KMS-11 (cell line): ENCODE results near the gene FBH1.

Source experiments
- H2AFZ ChIP-seq: fragments of 200-600 bp; sonication (generic); 2 replicates; pipeline ENCODE4 v1.6.1; 2016; ENCODE audit warnings: antibody characterized with exemption, mixed run types, low read depth
- H3K27ac ChIP-seq: fragments of 200-600 bp; sonication (generic); 2 replicates; pipeline ENCODE4 v1.6.1; 2016; ENCODE audit warnings: mild to moderate bottlenecking, mixed run types
- H3K27me3 ChIP-seq: fragments of 200-600 bp; sonication (generic); 2 replicates; pipeline ENCODE4 v1.6.1; 2017; ENCODE audit warnings: mild to moderate bottlenecking, low read depth, mixed run types, moderate library complexity; ENCODE audit not compliant: insufficient read depth
- H3K36me3 ChIP-seq: fragments of 200-600 bp; sonication (generic); 2 replicates; pipeline ENCODE4 v1.6.1; 2017; ENCODE audit warnings: mild to moderate bottlenecking, mixed run types; ENCODE audit not compliant: insufficient read depth
- H3K4me1 ChIP-seq: fragments of 200-600 bp; sonication (generic); 2 replicates; pipeline ENCODE4 v1.6.1; 2016; ENCODE audit warnings: mild to moderate bottlenecking, low read depth, mixed run types; ENCODE audit not compliant: poor library complexity, severe bottlenecking
- H3K4me2 ChIP-seq: fragments of 200-600 bp; sonication (generic); 2 replicates; pipeline ENCODE4 v1.7.0; 2016; ENCODE audit warnings: mild to moderate bottlenecking, mixed run types
- H3K4me3 ChIP-seq: fragments of 200-600 bp; sonication (generic); IDR thresholded peaks from 2 replicates; pipeline ENCODE4 v1.6.1; 2017; ENCODE audit warnings: low read depth, low read length, mixed read lengths; ENCODE audit not compliant: insufficient read depth
- H3K79me2 ChIP-seq: fragments of 200-600 bp; sonication (generic); 2 replicates; pipeline ENCODE4 v1.6.1; 2016; ENCODE audit warnings: low read depth, mixed run types; ENCODE audit not compliant: insufficient read depth
- H3K9ac ChIP-seq: fragments of 200-600 bp; sonication (generic); 2 replicates; pipeline ENCODE4 v1.6.1; 2016; ENCODE audit warnings: mild to moderate bottlenecking, mixed run types
- H4K20me1 ChIP-seq: fragments of 200-600 bp; sonication (generic); 2 replicates; pipeline ENCODE4 v1.6.1; 2016; ENCODE audit warnings: mild to moderate bottlenecking, mixed run types; ENCODE audit not compliant: insufficient read depth
- CTCF ChIP-seq: fragments of 200-600 bp; sonication (generic); conservative IDR thresholded peaks from 2 replicates; pipeline ENCODE4 v1.6.1; 2017; ENCODE audit warnings: low read depth, mild to moderate bottlenecking, antibody characterized with exemption, low read length, moderate library complexity, mixed read lengths

The FBH1 gene

DNA sequence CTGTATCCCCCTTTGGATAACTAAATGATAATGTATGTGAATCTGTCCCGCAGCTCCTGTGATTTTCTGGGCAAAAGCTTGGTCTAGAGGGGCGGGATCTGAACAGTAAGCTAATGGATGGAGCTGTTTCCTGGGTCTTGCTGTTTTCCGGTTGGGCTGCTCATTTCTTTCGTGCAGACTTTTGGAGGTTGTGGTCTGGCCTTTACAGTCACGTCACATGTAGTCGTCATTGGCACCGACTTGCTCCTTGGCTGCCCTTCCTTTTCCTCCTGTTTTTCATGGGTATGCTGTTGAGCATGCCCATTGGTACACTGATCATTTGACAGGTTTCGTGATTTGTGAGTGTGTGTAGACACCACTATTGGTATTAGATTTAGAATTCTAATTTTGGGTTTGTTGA, 2.0 kb downstream of the FBH1 start:
- Histone ChIP-seq H3K9ac (no peak overlapping the region), H3K27ac (no peak overlapping the region), H3K4me1 (peaks cover 74% of the 10 kb centered on the region), H2AFZ (no peak overlapping the region), H4K20me1 (no peaks in the 10 kb centered on the region; the same call in 1 of the 2 replicates), H3K27me3 (no peaks in the 10 kb centered on the region), H3K4me3 (no peak overlapping the region), H3K79me2 (peaks cover 37% of the 10 kb centered on the region), H3K36me3 (no peaks in the 10 kb centered on the region), H3K4me2 (peak overlapping the region; percentile 23; the same call in 1 of the 2 replicates)
- TF ChIP-seq CTCF = no peak

GRCh38 chr10:5893321-5893720, 3.3 kb downstream of the FBH1 start:
- Histone ChIP-seq H3K4me3 (no peak overlapping the region), H3K9ac (no peak overlapping the region), H3K27me3 (no peaks in the 10 kb centered on the region), H4K20me1 (no peaks in the 10 kb centered on the region; the same call in 1 of the 2 replicates), H2AFZ (no peak overlapping the region), H3K27ac (no peak overlapping the region), H3K79me2 (peaks cover 49% of the 10 kb centered on the region), H3K4me2 (no peak overlapping the region), H3K36me3 (no peaks in the 10 kb centered on the region), H3K4me1 (peaks cover 75% of the 10 kb centered on the region)
- no peak for TF ChIP-seq CTCF

DNA sequence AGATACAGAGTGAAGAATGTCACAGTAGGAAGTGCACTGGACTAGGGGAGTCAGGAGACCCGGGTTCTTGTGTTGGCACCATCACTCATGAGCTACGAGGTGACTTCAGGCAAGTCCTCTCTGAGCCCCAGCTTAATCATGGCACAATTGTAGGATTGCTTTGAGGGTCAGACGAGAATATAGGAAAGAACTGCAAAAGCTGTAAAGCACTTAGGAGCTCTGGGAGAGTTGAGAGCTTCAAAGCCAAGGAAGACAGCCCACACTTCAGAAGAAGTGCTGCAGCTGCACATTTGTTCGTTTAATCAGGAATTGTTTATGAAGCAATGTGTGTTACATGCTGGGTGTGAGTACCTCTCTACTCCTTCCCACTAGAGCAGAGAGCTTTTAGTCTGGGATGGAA, 4.4 kb downstream of the FBH1 start:
- H3K27ac ChIP-seq = no peak overlapping the region; the same call in 1 of the 2 replicates
- H2AFZ ChIP-seq = no peak overlapping the region
- H3K36me3 ChIP-seq = no peaks in the 10 kb centered on the region
- H4K20me1 ChIP-seq = no peaks in the 10 kb centered on the region; the same call in 1 of the 2 replicates
- no peak overlapping the region for H3K4me3 ChIP-seq
- H3K4me2 ChIP-seq = 0 out of 2 replicates have a peak overlapping the region, but pooled peaks have one; percentile 97
- peaks cover 71% of the 10 kb centered on the region for H3K4me1 ChIP-seq
- no peak overlapping the region for H3K9ac ChIP-seq
- no peak for TF ChIP-seq CTCF
- no peaks in the 10 kb centered on the region for H3K27me3 ChIP-seq
- peaks cover 55% of the 10 kb centered on the region for H3K79me2 ChIP-seq

DNA sequence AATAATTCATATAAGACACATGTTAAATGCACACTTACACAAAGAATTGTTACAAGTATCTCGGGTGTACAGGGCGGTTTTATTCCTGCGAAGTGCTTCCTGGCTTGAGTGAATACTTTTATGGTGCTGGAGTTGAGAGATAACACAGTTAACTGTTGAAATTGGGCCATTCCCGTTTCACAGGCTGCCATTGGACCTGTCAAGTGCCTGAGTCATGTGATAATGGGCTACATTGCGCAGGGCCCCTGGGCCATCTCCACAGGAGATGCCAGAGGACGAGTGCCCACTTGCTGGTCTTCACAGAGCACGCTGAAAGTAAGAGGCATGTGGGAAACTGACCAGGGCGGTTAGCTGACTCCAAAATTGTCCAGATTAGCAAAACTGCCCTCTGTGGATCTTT, 4.8 kb downstream of the FBH1 start:
- Histone ChIP-seq H2AFZ (no peak overlapping the region), H3K36me3 (no peaks in the 10 kb centered on the region), H3K79me2 (peaks cover 57% of the 10 kb centered on the region), H3K9ac (no peak overlapping the region), H3K4me3 (no peak overlapping the region), H4K20me1 (no peaks in the 10 kb centered on the region; the same call in 1 of the 2 replicates), H3K27ac (peak overlapping the region; percentile 67; the same call in 1 of the 2 replicates), H3K4me2 (peak overlapping the region; percentile 97), H3K4me1 (peaks cover 71% of the 10 kb centered on the region), H3K27me3 (no peaks in the 10 kb centered on the region)
- no peak for TF ChIP-seq CTCF
